ENCODE measurements around the gene MARCHF5.
"Not testable (repeated sequence)": the region's sequence is repeated elsewhere in the genome, so short reads cannot be mapped to it uniquely, and the experiment has no call there.

The MARCHF5 gene

DNA sequence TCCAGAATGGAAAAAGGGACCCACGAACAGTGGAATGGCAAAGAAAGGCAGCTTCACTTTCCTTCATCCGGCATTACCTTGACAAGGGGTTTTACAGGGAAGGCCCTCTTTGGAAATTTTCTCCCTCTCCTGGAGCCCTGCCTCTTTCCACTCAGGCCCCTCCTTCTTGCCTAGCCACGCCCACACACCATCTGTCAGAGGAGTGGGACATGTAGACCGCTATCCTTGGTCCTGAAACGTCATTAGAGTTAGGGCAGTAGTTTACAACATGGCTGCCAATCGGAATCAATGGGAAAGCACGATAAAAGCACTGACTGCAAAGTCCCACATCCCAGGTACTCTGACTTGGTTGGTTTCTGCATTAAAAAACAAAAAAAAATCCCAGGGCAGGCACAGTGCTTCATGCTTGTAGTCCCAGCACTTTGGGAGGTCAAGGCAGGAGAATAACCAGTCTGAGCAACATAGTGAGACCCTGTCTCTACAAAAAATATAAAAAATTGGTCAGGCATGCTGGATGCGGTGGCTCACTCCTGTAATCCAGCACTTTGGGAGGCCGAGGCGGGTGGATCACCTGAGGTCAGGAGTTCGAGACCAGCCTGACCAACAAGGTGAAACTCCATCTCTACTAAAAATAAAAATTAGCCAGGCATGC is 96.4 kb downstream of the MARCHF5 start:
- peak; percentile 36 for DNase-seq (ENCODE audit: low spot score)

DNA sequence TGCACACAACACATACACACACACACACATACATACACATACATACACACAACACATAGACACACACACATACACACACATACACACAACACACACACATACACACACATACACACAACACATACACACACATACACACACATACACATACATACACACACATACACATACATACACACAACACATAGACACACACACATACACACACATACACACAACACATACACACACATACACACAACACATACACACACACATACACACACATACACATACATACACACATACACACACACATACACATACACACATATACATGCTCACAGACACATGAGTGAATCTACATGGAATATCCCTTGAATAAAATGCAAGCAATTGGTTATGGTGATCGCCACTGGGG is 102.2 kb downstream of the MARCHF5 start:
- not testable (repeated sequence) for DNase-seq (ENCODE audit: low spot score)

DNA sequence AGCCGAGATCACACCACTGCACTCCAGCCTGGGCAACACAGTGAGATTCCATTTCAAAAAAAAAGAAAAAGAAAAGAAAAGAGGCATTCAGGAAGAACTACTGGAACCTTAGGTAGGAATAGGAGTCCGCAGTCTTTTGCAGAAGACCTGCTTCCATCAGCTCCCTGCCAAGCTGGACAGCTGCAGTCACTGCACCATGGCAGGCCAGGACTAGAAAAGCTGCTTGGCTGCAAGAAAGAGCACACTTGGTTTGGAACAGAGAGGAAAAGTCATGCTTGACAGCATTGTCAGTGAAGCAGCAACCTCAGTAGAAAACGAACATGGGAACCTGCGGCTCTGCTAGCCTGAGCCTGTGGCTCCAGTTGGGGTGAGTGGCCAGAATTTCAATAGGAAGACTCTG is 104.3 kb downstream of the MARCHF5 start:
- DNase-seq (ENCODE audit: low spot score) = no peak

DNA sequence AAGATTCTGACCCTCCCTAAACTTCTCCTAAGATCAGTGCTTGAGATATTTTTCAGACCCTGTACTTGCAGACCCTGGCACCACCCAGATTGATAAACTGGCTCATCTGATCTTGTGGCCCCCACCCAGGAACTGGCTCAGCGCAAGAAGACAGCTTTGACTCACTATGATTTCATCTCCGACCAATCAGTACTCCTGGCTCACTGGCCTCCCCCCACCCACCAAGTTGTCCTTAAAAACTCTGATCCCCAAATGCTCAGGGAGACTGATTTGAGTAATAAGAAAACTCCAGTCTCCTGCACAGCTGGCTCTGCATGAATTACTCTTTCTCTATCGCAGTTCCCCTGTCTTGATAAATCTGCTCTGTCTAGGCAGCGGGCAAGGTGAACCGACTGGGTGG is 111.3 kb downstream of the MARCHF5 start:
- not testable (repeated sequence) for DNase-seq (ENCODE audit: low spot score)
